Activated effector memory CD4-positive, alpha-beta T cell treated with anti-CD3 and anti-CD28 coated beads, Interleukin-2, amount 50 U/mL, for 16 hours (primary cell): Measurements from ENCODE around the gene PYGB.

Source experiments
- DNase-seq: peaks from one replicate; pipeline ENCODE4 v3.0.0-alpha.2; 2020

The PYGB gene

DNA sequence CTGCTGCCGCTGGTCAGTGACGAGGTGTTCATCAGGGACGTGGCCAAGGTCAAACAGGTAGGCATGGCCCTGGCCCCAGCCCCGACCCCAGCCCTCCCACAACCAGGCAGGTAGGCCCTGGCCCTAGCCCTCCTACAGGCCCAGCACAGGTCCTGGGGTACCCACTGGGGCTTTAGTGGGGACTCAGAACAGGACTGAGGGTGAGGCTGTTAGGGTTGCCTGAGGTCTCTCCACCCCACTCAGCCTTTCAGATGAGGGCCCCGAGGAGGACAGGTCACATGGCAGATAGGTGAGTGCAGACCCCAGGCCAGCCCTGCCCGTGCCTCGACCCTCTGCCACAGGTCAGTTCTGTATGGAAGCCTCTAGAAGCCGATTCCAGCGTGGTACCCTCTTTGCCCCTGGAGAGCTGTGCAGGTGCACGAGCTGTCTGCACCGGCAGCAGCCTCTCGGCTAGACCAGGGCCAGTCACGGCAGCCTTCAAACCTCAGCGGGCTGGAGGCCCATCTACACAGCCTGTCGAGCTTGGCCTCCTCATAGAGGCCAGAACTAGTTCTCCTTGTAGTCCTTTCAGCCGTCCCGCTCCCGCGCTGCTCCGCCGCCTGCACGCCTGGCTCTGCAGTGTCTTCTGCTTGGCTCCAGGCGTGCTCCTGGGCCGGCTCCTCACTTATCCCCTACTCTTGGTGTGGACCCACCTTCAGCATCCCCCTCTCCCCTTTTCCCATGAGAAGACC is 35.5 kb downstream of the PYGB start:
- DNase-seq, result peak; percentile 56

GRCh38 chr20:25284131-25284601 is 36.3 kb downstream of the PYGB start:
- DNase-seq, result peak; percentile 51

- peak; percentile 46 for DNase-seq
Observed at GRCh38 chr20:25285091-25285647, 37.3 kb downstream of the PYGB start.

DNA sequence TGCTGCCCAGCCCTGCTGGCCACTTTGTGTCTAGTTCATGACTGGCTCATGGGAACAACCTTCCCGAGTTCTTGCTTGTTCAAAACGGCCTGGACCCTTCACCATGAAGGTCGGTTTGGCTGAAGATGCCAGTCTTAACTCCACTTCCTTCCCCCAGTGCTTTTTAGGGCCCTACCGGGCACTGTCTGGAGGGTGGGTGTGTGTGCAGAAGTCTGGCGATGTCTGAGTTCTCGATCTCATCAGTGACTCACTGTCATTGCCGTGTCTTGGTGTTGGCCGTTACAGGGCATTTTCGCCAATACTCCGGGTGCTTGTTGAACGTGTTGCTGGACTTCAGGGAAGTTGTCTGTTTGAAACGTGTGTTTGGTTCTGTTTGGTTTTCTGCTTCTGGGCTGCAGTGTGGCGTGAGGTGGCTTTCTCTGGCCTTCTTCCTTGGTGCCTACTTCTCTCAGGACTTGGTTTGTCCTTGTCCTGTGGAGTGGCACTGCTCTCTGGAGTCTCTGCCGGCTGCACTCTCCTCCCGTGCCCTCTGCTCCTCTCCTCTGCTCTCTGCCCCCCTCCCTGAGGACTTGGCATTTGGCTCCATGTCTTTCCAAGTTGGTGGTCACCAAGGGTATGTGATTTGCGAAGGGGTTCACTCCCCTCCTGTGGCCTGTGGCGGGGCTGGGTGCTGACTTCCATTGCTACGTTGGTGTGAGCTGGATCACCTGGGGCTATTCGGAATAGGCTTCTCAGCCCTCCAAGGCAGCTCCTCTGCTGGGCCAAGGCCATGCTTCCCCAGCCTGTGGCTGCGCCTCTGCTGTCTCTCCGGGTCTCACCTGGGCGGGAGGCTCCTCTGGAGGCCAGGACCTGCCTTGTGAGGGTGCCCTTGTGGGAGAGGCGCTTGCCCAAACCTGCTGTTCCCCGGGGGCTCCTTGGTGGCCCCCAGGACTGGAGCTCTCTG is 38.2 kb downstream of the PYGB start:
- peak; percentile 54 for DNase-seq

DNA sequence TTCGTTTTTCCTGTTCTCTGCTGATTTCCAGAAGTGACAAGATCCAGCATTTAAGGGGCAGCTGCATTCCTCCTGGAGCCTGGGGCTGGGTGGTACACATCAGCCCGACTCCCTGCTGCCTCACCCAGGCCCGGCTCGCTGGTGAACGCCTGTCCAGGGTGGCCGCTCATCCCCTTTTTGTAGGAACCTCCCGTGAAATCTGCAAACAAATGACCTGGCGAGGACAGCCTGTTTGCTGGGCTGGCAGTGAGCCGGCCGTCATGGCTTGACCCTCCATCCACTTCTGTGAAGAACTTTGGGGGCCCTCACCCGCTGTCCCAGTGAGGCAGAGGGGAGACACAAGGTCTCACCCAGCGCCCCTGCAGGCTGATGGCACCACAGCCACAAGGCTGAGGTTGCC is 39.0 kb downstream of the PYGB start:
- DNase-seq, result peak; percentile 28

GRCh38 chr20:25287631-25288290 is 39.9 kb downstream of the PYGB start:
- no peak for DNase-seq

- DNase-seq, result no peak
Observed at GRCh38 chr20:25288291-25289181, 40.7 kb downstream of the PYGB start.

- DNase-seq, result no peak
Observed at GRCh38 chr20:25289886-25290597, 42.2 kb downstream of the PYGB start.

DNA sequence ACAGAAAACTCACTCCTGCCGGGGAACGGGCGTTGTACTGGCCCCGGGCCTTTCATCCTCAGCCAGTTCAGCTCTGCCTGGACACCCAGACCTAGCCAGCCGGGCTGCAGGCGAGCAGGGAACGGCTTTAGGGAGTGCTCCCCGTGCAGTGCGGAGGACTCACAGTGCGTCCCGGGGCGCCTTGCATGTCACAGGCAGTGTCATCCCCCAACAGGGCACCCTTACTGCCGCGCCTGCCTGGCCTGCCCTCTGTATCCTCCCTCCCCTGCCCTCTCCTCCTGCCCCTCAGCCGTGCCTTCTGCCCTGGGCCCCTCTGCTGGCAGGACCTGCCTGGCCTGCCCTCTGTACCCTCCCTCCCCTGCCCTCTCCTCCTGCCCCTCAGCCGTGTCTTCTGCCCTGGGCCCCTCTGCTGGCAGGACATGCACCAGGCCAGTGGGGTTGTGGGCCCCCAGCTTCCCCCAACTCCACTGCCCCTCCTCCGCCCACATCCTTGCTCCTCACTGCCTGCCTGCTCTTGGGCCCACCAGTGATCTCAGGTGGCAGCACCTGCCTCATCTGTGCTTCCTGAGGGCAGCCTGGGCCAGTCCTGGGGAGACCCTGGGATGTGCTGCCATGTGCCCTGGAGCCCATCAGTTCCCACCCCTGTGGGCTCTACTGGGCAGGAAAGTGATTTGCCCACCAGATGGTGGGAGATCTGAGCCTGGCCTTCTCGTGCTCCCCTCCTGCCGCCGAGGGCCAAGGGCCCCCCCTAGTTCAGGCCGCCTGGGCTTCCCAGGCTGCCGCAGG is 43.0 kb downstream of the PYGB start:
- DNase-seq, result no peak

- DNase-seq, result no peak
Observed at GRCh38 chr20:25291432-25292133, 43.7 kb downstream of the PYGB start.

GRCh38 chr20:25292176-25292891 is 44.4 kb downstream of the PYGB start:
- DNase-seq, result no peak

- DNase-seq, result no peak
Observed at GRCh38 chr20:25293507-25293906, 45.6 kb downstream of the PYGB start.

DNA sequence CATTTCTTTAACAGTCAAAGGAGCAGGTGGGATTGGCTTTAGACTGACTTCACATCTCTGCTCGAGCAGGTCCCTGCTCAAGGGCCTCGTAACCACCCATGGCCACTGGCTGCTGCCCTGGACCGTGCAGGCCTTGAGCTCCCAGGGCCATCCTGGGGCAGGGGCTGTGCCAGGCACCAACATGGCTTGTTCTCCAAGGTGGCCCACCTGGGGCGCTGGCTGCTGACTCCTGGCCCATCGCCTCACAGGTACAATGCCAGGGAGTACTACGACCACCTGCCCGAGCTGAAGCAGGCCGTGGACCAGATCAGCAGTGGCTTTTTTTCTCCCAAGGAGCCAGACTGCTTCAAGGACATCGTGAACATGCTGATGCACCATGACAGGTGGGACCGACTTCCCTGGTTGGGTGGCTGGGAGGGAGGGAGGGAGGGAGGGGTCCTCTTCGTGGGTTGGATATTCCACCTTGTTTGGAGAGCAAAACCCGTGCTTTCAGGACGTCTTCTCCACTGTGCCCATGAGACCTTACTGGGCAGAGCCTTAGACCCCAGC is 46.1 kb downstream of the PYGB start:
- no peak for DNase-seq

DNA sequence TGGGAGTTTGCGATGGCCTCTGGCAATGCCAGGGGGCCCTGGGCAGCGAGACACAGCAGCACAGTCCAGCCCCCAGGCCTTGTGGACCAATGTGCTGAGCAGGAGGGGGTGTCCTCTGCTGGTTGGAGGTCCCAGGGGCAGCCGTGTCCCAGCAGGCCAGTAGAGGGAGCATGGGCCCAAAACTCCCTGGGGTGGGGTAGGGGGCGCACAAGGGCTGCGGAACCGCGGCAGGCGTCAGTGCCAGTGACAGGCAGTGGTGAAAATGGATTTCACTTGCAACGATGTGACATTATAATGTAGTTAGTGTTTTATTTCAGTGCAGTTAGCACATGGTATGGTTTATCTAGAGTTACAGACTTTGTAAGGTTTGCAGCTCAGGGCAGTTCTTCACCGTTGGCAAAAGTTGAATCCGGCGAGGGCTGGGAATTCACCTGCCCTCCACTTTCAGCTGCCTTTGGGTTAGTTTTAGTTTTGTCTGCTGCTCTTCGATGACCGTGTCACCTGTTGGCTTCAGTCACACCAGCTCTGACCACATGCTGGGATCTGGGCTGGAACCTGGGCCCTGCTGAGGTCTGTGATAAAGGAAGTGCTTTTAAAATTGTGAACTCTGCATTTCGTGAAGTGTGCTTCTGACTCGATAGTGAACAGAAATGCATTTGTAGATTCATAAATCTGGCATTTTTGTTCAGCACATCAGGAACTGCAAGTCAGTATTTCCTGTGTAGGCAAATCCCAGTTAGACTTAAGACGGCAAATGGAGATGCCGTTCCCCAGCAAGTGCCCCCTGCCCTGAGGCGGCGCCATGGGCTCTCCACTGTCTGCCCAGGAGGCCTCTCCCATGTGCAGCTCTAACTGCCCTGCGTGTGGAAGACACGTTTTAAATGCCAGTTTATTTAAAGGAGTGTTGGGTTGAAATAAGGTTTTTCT is 46.8 kb downstream of the PYGB start:
- peak; percentile 83 for DNase-seq

DNA sequence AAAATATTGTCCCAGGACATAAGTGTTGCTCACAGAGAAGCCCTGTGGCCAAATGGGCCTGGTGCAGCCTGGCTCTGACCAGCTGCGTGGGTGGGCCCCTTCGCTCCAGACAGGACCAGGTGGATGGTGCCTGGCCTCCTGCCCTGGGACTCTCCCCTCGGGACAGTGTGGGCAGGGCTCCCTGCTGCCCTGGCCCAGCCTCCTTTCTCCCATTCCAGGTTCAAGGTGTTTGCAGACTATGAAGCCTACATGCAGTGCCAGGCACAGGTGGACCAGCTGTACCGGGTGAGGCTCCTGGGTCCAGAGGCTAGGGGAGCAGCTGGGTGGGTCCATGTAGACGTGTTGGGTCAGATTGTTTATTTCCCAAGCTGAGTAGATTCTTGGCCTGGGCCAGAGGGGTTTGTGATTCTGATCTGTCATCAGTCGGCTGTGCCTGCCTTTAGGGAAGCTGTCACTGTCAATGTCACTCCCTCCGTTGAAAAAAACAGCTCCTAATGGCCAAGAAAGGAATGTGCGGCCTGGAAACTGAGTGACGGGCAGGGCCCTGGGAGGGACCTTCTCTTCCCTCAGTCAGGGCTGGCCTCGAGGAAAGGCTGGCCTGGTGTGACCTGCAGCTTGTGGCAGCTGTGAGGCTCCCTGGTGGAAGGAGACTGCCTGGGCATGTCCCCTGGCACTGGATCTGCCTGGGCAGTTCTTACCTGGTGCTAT is 47.7 kb downstream of the PYGB start:
- DNase-seq, result no peak

- no peak for DNase-seq
Observed at GRCh38 chr20:25296094-25297093, 48.5 kb downstream of the PYGB start.
